SK-N-SH (cell line): ENCODE results near the gene PRRX2. TPM values are rescaled to one million over a fixed set of nuclear protein-coding genes. Genes with fewer than 3 reads are reported as not detected.
"Not testable (repeated sequence)": the region's sequence is repeated elsewhere in the genome, so short reads cannot be mapped to it uniquely, and the experiment has no call there.

ENCODE experiments used
- CTCF ChIA-PET: fragments of 300-600, 350-600 bp; formaldehyde crosslinking; extraction: SDS; loops from one replicate; lab custom pipeline; 2021; lab: Yijun Ruan, JAX
- POLR2A ChIA-PET: fragments of 350-600 bp; sonication (Branson Sonifier 250); formaldehyde crosslinking; extraction: SDS; loops from one replicate; lab custom pipeline; 2020; ENCODE audit warnings: antibody characterized with exemption, inconsistent platforms; lab: Yijun Ruan, JAX
- DNase-seq: peaks from one replicate; pipeline ENCODE4 v3.0.0; 2012
- H2AFZ ChIP-seq: fragments of 200-600 bp; sonication (generic); 2 replicates; pipeline ENCODE4 v1.8.1; 2016; ENCODE audit warnings: antibody characterized with exemption, mild to moderate bottlenecking, low read depth
- H3F3A ChIP-seq: fragments of 200-600 bp; sonication (generic); replicated peaks from 2 replicates; pipeline ENCODE3; 2016; ENCODE audit warnings: antibody characterized with exemption, mild to moderate bottlenecking; ENCODE audit not compliant: insufficient read depth
- H3K27ac ChIP-seq, 2 experiments: fragments of 200-500 bp in 1 of 2; fragments of 200-600 bp in 1 of 2; sonication (Bioruptor generic) in 1 of 2; sonication (generic), shearing (Covaris generic) in 1 of 2; 2 replicates each; pipeline versions ENCODE4 v1.5.1 to v1.6.1; 2014 to 2016; ENCODE audit warnings: low read depth in 2 of 2, inconsistent platforms in 1 of 2, low read length in 1 of 2, mild to moderate bottlenecking in 1 of 2, mixed read lengths in 1 of 2
- H3K27me3 ChIP-seq: fragments of 200-600 bp; sonication (generic), shearing (Covaris generic); 2 replicates; pipeline ENCODE4 v1.6.1; 2016; ENCODE audit warnings: mixed run types; ENCODE audit not compliant: insufficient read depth
- H3K36me3 ChIP-seq, 2 experiments: fragments of 200-500 bp in 1 of 2; fragments of 200-600 bp in 1 of 2; sonication (Bioruptor generic) in 1 of 2; sonication (generic) in 1 of 2; replicated peaks in 1 of 2; 2 replicates each; pipeline versions ENCODE3 to v1.5.1; 2014 to 2016; ENCODE audit warnings: low read length in 1 of 2, mild to moderate bottlenecking in 1 of 2; ENCODE audit not compliant: insufficient read depth in 2 of 2, control insufficient read depth in 1 of 2
- H3K4me1 ChIP-seq, 2 experiments: fragments of 200-500 bp in 1 of 2; fragments of 200-600 bp in 1 of 2; sonication (Bioruptor generic) in 1 of 2; sonication (generic), shearing (Covaris generic) in 1 of 2; 2 replicates each; pipeline versions ENCODE4 v1.5.1 to v1.6.1; 2014 to 2016; ENCODE audit warnings: low read depth in 1 of 2, low read length in 1 of 2, mixed run types in 1 of 2; ENCODE audit not compliant: insufficient read depth in 2 of 2, control insufficient read depth in 1 of 2
- H3K4me2 ChIP-seq: fragments of 200-600 bp; sonication (generic), shearing (Covaris generic); 2 replicates; pipeline ENCODE4 v1.6.1; 2017; ENCODE audit warnings: mixed run types
- H3K4me3 ChIP-seq, 2 experiments: fragments of 200-500 bp in 1 of 2; fragments of 200-600 bp in 1 of 2; sonication (Bioruptor generic) in 1 of 2; sonication (generic), shearing (Covaris generic) in 1 of 2; 2 replicates each; pipeline versions ENCODE4 v1.5.1 to v1.8.1; 2014 to 2016; ENCODE audit warnings: low read depth in 2 of 2, inconsistent platforms in 1 of 2, low read length in 1 of 2, mild to moderate bottlenecking in 1 of 2, mixed read lengths in 1 of 2, moderate library complexity in 1 of 2
- H3K79me2 ChIP-seq: fragments of 200-600 bp; sonication (generic); 2 replicates; pipeline ENCODE4 v1.8.1; 2017; ENCODE audit warnings: mild to moderate bottlenecking; ENCODE audit not compliant: insufficient read depth
- H3K9ac ChIP-seq: fragments of 200-600 bp; sonication (generic); 2 replicates; pipeline ENCODE4 v1.6.1; 2017; ENCODE audit warnings: mixed run types
- H3K9me2 ChIP-seq: fragments of 200-600 bp; sonication (generic); 2 replicates; pipeline ENCODE4 v1.6.1; 2017; ENCODE audit warnings: mixed run types
- H3K9me3 ChIP-seq: fragments of 200-600 bp; sonication (generic); 2 replicates; pipeline ENCODE4 v1.6.1; 2017; ENCODE audit warnings: mixed run types, mild to moderate bottlenecking, moderate library complexity
- H4K20me1 ChIP-seq: fragments of 200-600 bp; sonication (generic); 2 replicates; pipeline ENCODE4 v1.6.1; 2017; ENCODE audit warnings: mild to moderate bottlenecking, mixed run types; ENCODE audit not compliant: insufficient read depth
- EZH2phosphoT487 ChIP-seq: fragments of 200-600 bp; sonication (generic); IDR thresholded peaks from 2 replicates; pipeline ENCODE4 v1.6.1; 2017; ENCODE audit warnings: low read depth, mixed run types, mild to moderate bottlenecking, antibody characterized with exemption, moderate library complexity, borderline replicate concordance
- FOSL2 ChIP-seq: IDR thresholded peaks from 2 replicates; pipeline ENCODE4 v1.4.0; 2012; ENCODE audit warnings: low read depth, mild to moderate bottlenecking, moderate library complexity, borderline replicate concordance
- FOXJ3 ChIP-seq: sonication (generic); formaldehyde crosslinking; IDR thresholded peaks from 2 replicates; pipeline ENCODE4 v1.5.1; 2020; ENCODE audit warnings: mild to moderate bottlenecking, missing genetic modification reagents
- IRF3 ChIP-seq: fragments of 150-350 bp; IDR thresholded peaks from 2 replicates; pipeline ENCODE4 v1.6.1; 2016; ENCODE audit warnings: mild to moderate bottlenecking, low read depth, low read length
- JUND ChIP-seq: IDR thresholded peaks from 2 replicates; pipeline ENCODE4 v1.4.0; 2012
- MAX ChIP-seq: IDR thresholded peaks from 2 replicates; pipeline ENCODE4 v1.4.0; 2012; ENCODE audit warnings: low read depth
- MEF2A ChIP-seq: IDR thresholded peaks from 2 replicates; pipeline ENCODE4 v1.4.0; 2012; ENCODE audit warnings: low read depth, borderline replicate concordance
- NFIC ChIP-seq: IDR thresholded peaks from 2 replicates; pipeline ENCODE4 v1.4.0; 2012; ENCODE audit warnings: borderline replicate concordance
- POLR2AphosphoS5 ChIP-seq: IDR thresholded peaks from 2 replicates; pipeline ENCODE4 v1.6.1; 2012; ENCODE audit warnings: low read depth, low read length
- RFX5 ChIP-seq: IDR thresholded peaks from 2 replicates; pipeline ENCODE4 v1.6.1; 2012; ENCODE audit warnings: mild to moderate bottlenecking, improper control_type of control experiment, low read length
- RXRA ChIP-seq: IDR thresholded peaks from 2 replicates; pipeline ENCODE4 v1.4.0; 2012; ENCODE audit warnings: low read depth, mild to moderate bottlenecking, borderline replicate concordance
- TCF12 ChIP-seq: IDR thresholded peaks from 2 replicates; pipeline ENCODE4 v1.4.0; 2012
- USF1 ChIP-seq: IDR thresholded peaks from 2 replicates; pipeline ENCODE4 v1.4.0; 2012; ENCODE audit warnings: low read depth, borderline replicate concordance
- YY1 ChIP-seq: IDR thresholded peaks from 2 replicates; pipeline ENCODE4 v1.4.0; 2012; ENCODE audit warnings: low read depth, mild to moderate bottlenecking
- ZBTB33 ChIP-seq: IDR thresholded peaks from 2 replicates; pipeline ENCODE4 v1.4.0; 2012; ENCODE audit warnings: low read depth, borderline replicate concordance
- WGBS: methylation state at CpG from one replicate; pipeline ENCODE4 v1.1.6; 2017; ENCODE audit warnings: low lambda C conversion rate; 5-methylcytosine and 5-hydroxymethylcytosine counted together
- polyA plus RNA-seq, 3 experiments: library from polyadenylated mRNA; depleted of rRNA; stranded (reverse); fragments of >200 nt; gene quantifications; 2 replicates each; pipeline ENCODE4 v1.2.3, GENCODE V29; 2012

Gene PRRX2
- polyA plus RNA-seq, 1 of the 3 experiments (the other 2 are of a cell fraction): 0.84 TPM

GRCh38 chr9:129635099-129636065 lies 30.1 kb upstream of the PRRX2 start:
- H3K79me2 ChIP-seq: peaks cover 77% of the 10 kb centered on the region
- no peak overlapping the region for H3K4me3 ChIP-seq
- H3K9me3 ChIP-seq: no peaks in the 10 kb centered on the region
- H4K20me1 ChIP-seq: peaks cover 63% of the 10 kb centered on the region
- H3K36me3 ChIP-seq: peaks cover 25 to 59% of the 10 kb centered on the region in 2 experiments
- peaks cover 20 to 37% of the 10 kb centered on the region in 2 experiments for H3K4me1 ChIP-seq
- no peaks in the 10 kb centered on the region for H3K9me2 ChIP-seq
- 95% methylated on average over 25 of the region's 34 CpGs for WGBS
- H3F3A ChIP-seq: peaks cover 12% of the 10 kb centered on the region
- DNase-seq: no peak
- H3K9ac ChIP-seq: no peak overlapping the region
- H3K27ac ChIP-seq: no peak overlapping the region
- no peak overlapping the region for H3K4me2 ChIP-seq
- H3K27me3 ChIP-seq: no peaks in the 10 kb centered on the region
- CTCF ChIA-PET: interaction anchor here (0.6 to 3.0 kb wide), 2 partner anchors 91 to 595 kb away, joined by 3 to 11 read pairs; no protein-coding TSS in a partner anchor
- TF ChIP-seq FOXJ3 (CRISPR knock-in tag): no peak
- TF ChIP-seq YY1: no peak
- TF ChIP-seq JUND: no peak
- TF ChIP-seq USF1: no peak
- no peak for TF ChIP-seq FOSL2
- TF ChIP-seq EZH2phosphoT487: no peak
- no peak for TF ChIP-seq RFX5
- TF ChIP-seq IRF3: no peak
- no peak for TF ChIP-seq MAX
- TF ChIP-seq ZBTB33: no peak
- no peak for TF ChIP-seq RXRA
- no peak for TF ChIP-seq POLR2AphosphoS5
- no peak for TF ChIP-seq NFIC
- no peak for TF ChIP-seq MEF2A
- no peak for TF ChIP-seq TCF12
- TF ChIP-seq, all 33 proteins: peak for 0
- no peak overlapping the region for H2AFZ ChIP-seq
- POLR2A ChIA-PET: no interaction called here

- H3K4me1 ChIP-seq: peaks cover 18 to 37% of the 10 kb centered on the region in 2 experiments
- H3K9ac ChIP-seq, H3K9me3 ChIP-seq, DNase-seq, H3K4me3 ChIP-seq, H3K27me3 ChIP-seq, POLR2A ChIA-PET, H3K4me2 ChIP-seq, H2AFZ ChIP-seq, H3K9me2 ChIP-seq, H3K27ac ChIP-seq: not testable (repeated sequence)
- H3K36me3 ChIP-seq: peaks cover 25 to 59% of the 10 kb centered on the region in 2 experiments
- 100% methylated on average over 10 of the region's 10 CpGs for WGBS
- peaks cover 77% of the 10 kb centered on the region for H3K79me2 ChIP-seq
- CTCF ChIA-PET: interaction anchor here (1.1 to 3.0 kb wide), 2 partner anchors 24 to 90 kb away, joined by 3 to 11 read pairs; no protein-coding TSS in a partner anchor
- H3F3A ChIP-seq: peaks cover 16% of the 10 kb centered on the region
- H4K20me1 ChIP-seq: peaks cover 63% of the 10 kb centered on the region
Measured at GRCh38 chr9:129636343-129636742, 29.1 kb upstream of the PRRX2 start.
